HG03521 (cell line): ENCODE data around the gene PCED1B.
"Not testable (repeated sequence)": the region's sequence is repeated elsewhere in the genome, so short reads cannot be mapped to it uniquely, and the experiment has no call there.

Source experiments
- ATAC-seq: cut with Tn5 transposase; IDR thresholded peaks from one replicate; pipeline ENCODE4 v1.9.1; 2021; ENCODE audit warnings: mild to moderate bottlenecking, moderate library complexity; ENCODE audit not compliant: unreplicated experiment

Gene PCED1B

DNA sequence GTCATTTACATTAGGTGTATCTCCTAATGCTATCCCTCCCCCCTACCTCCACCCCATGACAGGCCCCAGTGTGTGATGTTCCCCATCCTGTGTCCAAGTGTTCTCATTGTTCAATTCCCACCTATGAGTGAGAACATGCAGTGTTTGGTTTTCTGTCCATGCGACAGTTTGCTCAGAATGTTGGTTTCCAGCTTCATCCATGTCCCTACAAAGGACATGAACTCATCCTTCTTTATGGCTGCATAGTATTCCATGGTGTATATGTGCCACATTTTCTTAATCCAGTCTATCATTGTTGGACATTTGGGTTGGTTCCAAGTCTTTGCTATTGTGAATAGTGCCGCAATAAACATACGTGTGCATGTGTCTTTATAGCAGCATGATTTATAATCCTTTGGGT lies 37.9 kb downstream of the PCED1B start:
- ATAC-seq: not testable (repeated sequence)

- no peak for ATAC-seq
These were observed 41.3 kb downstream of the PCED1B start for GRCh38 chr12:47120736-47121135.

DNA sequence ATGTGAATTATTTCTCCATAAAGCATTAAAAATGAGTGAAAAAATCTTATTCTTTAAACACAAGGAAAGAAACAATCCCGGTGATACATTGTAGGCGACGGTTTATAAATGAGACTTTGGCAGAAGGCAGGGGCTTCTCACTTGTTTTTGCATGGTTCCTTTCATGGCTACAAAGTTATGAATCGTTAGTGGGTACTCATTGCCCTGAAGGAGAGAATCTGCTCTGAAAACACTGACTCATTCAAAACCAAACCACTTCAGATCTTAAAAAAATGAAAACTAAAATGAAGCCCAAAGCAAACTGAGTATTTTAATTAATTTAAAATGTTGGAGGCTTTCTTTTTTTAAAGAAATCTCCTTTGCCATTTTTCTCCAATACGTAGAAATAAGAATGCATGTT lies 41.7 kb downstream of the PCED1B start:
- no peak for ATAC-seq

DNA sequence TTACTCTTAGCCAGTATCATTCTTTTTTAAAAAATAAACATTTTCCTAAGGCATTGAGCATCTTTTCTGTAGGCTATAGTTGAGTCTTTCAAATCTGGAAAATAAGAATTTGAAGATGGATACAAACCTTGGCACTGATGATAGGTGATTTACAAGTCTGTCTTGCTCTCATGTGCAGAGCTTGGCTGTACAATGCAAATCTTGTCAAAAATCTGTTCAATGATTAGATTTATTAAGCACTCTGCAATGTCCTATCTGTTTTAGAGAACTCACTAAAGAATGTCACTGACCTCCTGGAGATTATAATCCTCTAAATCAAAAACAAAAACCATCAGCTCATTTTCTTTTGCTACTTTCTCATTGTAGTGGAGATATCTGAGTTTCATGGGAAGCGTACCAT lies 43.2 kb downstream of the PCED1B start:
- no peak for ATAC-seq

DNA sequence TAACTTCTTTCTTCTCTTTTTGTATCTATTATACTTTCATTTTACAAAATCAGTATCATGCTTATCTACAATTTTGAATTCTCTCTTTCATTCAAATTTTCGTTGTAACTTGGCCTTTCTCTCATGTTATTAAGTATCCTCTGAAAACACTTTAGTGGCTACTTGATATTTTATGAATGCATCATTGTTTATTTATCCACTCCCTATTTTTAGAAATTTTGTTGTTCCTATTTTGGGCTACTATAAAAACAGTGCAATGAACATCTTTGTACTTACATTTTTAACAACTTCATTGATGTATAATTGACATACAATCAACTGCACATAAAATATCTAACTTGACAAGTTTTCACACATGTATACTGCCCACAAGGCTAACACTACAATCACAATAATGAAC lies 44.3 kb downstream of the PCED1B start:
- no peak for ATAC-seq

- ATAC-seq: no peak
These were observed 45.0 kb downstream of the PCED1B start for GRCh38 chr12:47124451-47124850.

DNA sequence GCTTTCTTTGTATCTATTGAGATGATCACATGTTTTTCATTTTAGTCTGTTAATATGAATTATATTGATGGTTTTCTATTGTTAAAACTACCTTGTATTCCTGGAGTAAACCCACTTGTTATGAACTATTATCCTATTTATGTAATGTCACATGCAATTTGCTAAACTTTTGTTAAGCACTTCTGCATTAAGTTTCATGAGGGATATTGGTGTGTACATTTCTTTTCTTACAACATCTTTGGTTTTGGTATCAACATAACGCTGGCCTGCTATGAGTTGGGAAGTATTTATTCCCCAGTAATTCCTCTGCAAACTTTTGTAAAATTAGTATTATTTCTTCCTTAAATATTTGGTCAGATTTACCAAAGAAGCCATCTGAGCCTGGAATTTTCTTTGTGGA lies 46.8 kb downstream of the PCED1B start:
- ATAC-seq: no peak

DNA sequence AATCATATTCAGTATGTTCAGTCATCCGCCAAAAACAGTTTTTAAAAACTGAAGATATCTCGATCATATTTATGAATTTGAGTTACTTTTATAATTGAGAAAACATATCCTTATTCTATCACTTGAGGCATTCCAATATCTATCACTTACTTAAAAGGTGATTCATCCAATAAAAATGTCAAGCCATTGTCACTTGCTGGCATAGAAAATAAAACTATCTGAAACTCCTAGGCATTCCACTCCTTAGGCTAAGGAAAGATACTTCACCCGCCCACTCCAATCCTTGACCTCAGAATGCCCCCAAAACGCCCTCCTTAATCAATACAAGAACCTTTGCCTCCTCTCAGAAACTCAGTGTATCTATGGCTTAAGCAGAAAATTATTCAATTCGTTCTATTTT lies 51.6 kb downstream of the PCED1B start:
- no peak for ATAC-seq

DNA sequence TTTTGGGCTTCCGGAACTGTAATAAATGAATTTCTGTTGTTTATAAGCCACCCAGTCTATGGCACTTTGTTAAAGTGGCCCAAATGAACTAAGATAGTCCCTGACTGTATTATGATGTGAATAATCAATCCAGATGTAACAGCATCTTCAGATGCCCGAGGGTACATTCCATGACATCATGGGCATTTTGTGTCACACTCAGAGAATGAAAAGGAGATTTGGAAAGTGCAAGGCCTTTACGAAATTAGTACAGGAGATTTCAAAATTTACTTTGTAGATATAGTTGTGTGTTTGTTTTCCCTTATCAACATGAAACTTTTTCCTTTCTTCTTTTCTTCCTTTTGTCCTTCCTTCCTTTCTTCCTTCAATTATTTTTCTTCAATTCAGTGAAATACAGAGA lies 54.6 kb downstream of the PCED1B start:
- ATAC-seq: no peak

DNA sequence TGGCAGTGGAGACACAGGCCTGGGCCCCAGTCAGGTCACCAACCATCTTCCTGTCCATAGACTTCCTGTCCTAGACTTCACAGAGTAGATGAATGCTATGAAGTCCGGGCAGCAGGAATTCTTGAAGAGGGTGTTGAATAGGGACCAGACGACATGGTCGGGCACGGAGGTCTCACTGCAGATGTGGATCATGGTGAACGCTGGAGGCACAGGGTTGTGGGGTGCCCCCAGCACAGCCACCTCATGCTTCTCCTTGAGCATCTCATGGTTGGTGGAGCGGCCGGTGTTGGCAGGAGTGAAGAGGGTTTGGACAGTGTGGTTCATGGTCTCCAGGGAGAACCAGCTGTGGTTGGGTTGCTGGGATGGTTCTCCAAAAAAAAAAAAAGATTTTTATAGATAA lies 56.2 kb downstream of the PCED1B start:
- no peak for ATAC-seq

DNA sequence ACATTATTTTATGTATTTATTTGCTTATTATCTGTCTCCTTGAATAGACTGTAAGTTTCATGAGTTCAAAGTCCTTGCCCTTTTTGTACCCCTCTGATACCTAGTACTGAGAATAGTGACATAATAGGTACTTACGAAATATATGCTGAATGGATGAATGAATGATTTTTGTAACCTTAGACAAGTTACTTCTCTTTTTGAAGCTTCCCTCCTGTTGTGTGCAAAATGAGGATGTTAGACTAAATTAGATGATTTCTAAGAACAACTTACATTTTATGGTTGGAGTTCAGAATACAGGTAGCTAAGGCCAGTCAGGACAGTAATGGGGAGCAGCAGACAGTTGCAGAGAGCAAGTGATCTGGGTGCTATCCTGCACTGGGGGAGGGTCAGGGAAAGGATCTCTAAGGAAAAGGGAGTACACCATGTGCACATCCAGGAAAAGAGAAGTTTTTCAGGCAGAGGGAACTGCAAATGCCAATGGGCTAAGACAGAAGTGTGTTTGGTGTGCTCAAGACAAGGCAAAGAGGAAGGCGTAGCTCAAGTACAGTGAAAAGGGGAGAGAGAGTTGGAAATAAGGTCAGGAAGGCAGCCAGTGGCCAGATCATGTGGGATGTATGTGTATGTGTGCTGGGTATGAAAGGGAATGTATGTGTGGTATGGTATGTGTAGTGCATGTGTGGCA lies 59.7 kb downstream of the PCED1B start:
- no peak for ATAC-seq

- no peak for ATAC-seq
These were observed 62.0 kb downstream of the PCED1B start for GRCh38 chr12:47141459-47141858.

- no peak for ATAC-seq
These were observed 65.3 kb downstream of the PCED1B start for GRCh38 chr12:47144769-47145168.

- ATAC-seq: no peak
These were observed 65.8 kb downstream of the PCED1B start for GRCh38 chr12:47145188-47145587.

DNA sequence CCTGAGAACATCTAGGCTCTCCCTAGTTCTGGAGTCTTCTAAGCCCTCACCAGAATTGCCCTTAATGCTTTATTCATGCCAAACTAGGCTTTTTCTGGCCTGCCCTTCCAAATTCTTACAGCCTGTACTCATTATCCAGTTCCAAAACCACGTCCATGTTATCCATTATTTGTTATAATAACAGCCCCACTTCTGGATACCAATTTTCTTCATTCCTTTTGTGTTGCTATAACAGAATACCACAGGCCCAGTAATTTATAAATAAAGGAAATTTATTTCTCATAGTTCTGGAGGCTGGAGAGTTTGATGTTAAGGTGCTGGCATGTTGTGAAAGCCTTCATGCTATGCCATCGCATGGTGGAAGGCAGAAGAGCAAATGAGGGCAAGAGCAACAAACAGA lies 68.3 kb downstream of the PCED1B start:
- no peak for ATAC-seq

DNA sequence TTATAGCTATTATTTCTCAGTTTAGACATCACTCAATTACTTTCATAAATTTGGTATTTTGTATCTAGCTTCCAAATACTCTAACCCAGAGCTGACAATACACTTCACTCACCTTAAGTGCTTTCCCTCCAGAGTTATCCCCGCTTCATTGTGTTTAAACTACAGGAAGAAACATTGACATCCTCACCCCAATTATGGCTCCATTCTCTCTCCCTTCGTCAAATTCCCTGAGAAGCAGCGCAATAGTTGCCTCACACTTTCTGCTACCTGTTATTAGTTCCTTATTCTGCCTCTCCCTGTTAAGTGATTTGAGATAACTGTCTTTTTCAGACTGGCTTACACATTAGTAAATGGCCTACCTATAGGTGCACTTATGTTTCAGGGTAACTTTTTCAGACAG lies 69.7 kb downstream of the PCED1B start:
- ATAC-seq: no peak

DNA sequence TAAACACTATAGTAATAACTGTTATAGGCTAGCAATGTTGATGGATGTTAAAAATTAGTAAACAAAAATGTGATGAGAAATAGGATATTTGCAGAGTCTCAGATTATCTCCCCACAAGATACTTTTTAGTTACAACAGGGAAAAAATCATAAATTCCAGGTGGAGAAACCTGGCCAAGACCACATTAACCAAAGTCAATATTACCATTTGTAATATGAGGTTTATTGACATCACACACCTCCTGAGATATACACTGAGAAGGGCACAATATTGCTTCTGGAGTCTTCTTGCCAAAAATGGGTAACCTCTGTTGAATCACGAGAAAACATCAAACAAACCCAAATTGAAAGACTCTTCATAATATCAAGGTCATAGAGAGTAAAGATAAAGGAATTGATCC lies 72.7 kb downstream of the PCED1B start:
- no peak for ATAC-seq

- ATAC-seq: no peak
These were observed 76.2 kb downstream of the PCED1B start for GRCh38 chr12:47155457-47156166.

DNA sequence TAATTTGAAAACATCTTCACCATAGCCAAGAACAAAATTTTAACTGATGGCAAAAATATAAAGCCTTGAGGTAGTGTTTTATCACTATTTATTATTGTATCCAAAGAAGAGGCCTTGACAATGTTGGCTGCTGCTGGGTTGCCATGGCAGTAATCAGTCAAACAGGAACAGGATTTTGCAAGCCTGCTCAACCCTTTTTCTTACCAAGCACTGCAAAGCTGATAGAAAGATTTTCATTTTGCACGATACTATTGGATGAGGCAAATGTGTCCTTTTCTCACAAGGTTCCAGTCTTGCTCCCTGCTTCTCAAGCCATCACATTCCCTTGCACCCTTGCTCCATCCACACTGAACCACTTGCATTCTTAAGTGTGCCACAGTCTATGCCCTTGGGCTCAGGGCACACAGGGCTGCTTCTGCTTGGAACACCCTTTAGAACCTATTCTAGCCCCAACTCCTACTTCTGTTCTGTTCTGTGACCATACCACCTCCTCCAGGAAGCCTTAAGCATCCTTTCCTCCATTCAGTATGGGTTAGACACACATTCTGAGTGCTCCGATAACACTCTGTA lies 76.8 kb downstream of the PCED1B start:
- no peak for ATAC-seq

DNA sequence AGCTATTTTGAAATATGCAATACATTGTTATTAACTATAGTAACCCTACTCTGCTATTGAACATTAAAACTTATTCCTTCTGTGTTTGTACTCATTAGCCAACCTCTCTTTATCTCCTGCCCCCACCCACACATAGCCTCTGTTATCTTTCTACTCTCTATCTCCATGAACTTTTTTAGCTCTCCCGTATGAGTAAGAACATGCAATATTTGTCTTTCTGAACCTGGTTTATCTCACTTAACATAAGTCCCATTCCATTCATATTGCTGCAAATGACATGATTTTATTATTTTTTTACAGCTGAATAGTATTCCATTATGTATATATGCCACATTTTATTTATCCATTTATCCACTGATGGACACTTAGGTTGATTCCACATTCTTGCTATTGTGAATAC lies 79.4 kb downstream of the PCED1B start:
- ATAC-seq: no peak

GRCh38 chr12:47159348-47159747 lies 79.9 kb downstream of the PCED1B start:
- ATAC-seq: no peak
